Measurements from ENCODE around the gene MXRA5.
A peak's percentile ranks its signal among the peaks of the same experiment; 100 is the strongest.
"Not testable (repeated sequence)": the region's sequence is repeated elsewhere in the genome, so short reads cannot be mapped to it uniquely, and the experiment has no call there.

The MXRA5 gene

GRCh38 chrX:3320471-3321046 is 25.9 kb downstream of the MXRA5 start:
- DNase-seq, result no peak

GRCh38 chrX:3317191-3317718 is 29.2 kb downstream of the MXRA5 start:
- DNase-seq, result no peak

- DNase-seq, result no peak
Measured at GRCh38 chrX:3312109-3312508, 34.3 kb downstream of the MXRA5 start.

GRCh38 chrX:3307881-3308280 is 38.6 kb downstream of the MXRA5 start:
- DNase-seq, result no peak

GRCh38 chrX:3299636-3300035 is 46.8 kb downstream of the MXRA5 start:
- no peak for DNase-seq

GRCh38 chrX:3295731-3296130 is 50.7 kb downstream of the MXRA5 start:
- peak in 1 of 2 experiments; percentile 20 for DNase-seq

GRCh38 chrX:3293251-3293650 is 53.2 kb downstream of the MXRA5 start:
- DNase-seq, result no peak

GRCh38 chrX:3290561-3290960 is 55.9 kb downstream of the MXRA5 start:
- DNase-seq, result no peak

- DNase-seq, result peak in 1 of 2 experiments; percentile 0
Measured at GRCh38 chrX:3286196-3286945, 60.1 kb downstream of the MXRA5 start.

- no peak for DNase-seq
Measured at GRCh38 chrX:3280706-3281105, 65.7 kb downstream of the MXRA5 start.

GRCh38 chrX:3273668-3274067 is 72.8 kb downstream of the MXRA5 start:
- DNase-seq, result not testable (repeated sequence)

GRCh38 chrX:3271834-3272186 is 74.6 kb downstream of the MXRA5 start:
- DNase-seq, result no peak

GRCh38 chrX:3271183-3271833 is 75.1 kb downstream of the MXRA5 start:
- no peak for DNase-seq

- no peak for DNase-seq
Measured at GRCh38 chrX:3268829-3269228, 77.6 kb downstream of the MXRA5 start.

- no peak for DNase-seq
Measured at GRCh38 chrX:3263681-3264126, 82.7 kb downstream of the MXRA5 start.

- DNase-seq, result no peak
Measured at GRCh38 chrX:3262901-3263300, 83.6 kb downstream of the MXRA5 start.
